HepG2 (cell line): ENCODE data around the gene LITAFD. TPM values are rescaled to one million over a fixed set of nuclear protein-coding genes. Genes with fewer than 3 reads are reported as not detected.

ENCODE experiments used
- CHD2 ChIP-seq: IDR thresholded peaks from 2 replicates; pipeline ENCODE4 v1.6.1; 2011; ENCODE audit warnings: low read depth, low read length, improper control_type of control experiment
- CSRNP2 ChIP-seq: sonication (generic); formaldehyde crosslinking; conservative IDR thresholded peaks from 2 replicates; pipeline ENCODE4 v1.8.0; 2022; ENCODE audit warnings: low read depth, missing genetic modification reagents
- DDIT3 ChIP-seq: sonication (generic); formaldehyde crosslinking; IDR thresholded peaks from 2 replicates; pipeline ENCODE4 v1.4.0; 2020; ENCODE audit warnings: mild to moderate bottlenecking, missing genetic modification reagents
- ELF1 ChIP-seq: sonication (generic); formaldehyde crosslinking; IDR thresholded peaks from 2 replicates; pipeline ENCODE4 v1.4.0; 2020; ENCODE audit warnings: missing genetic modification reagents
- MBD4 ChIP-seq: IDR thresholded peaks from 2 replicates; pipeline ENCODE4 v1.6.1; 2012; ENCODE audit warnings: low read length, inconsistent platforms, borderline replicate concordance
- MIER2 ChIP-seq: IDR thresholded peaks from 2 replicates; pipeline ENCODE4 v1.6.1; 2016; ENCODE audit warnings: missing biosample characterization, missing genetic modification reagents
- PCBP1 ChIP-seq: fragments of 200-400 bp; formaldehyde crosslinking; IDR thresholded peaks from 2 replicates; pipeline ENCODE4 v1.6.1; 2017; ENCODE audit warnings: mild to moderate bottlenecking, low read depth, low read length, borderline replicate concordance
- PRMT3 ChIP-seq: sonication (generic); formaldehyde crosslinking; IDR thresholded peaks from 2 replicates; pipeline ENCODE4 v1.8.1; 2022; ENCODE audit warnings: low read depth, mild to moderate bottlenecking, moderate library complexity, missing genetic modification reagents, borderline replicate concordance
- RFXANK ChIP-seq: IDR thresholded peaks from 2 replicates; pipeline ENCODE4 v1.6.1; 2016
- SP5 ChIP-seq: IDR thresholded peaks from 2 replicates; pipeline ENCODE4 v1.6.1; 2016; ENCODE audit warnings: low read depth, borderline replicate concordance
- TCF7L2 ChIP-seq: IDR thresholded peaks from 2 replicates; pipeline ENCODE4 v1.6.1; 2011; ENCODE audit warnings: mild to moderate bottlenecking, low read depth, low read length, moderate library complexity
- TOE1 ChIP-seq: sonication (generic); formaldehyde crosslinking; IDR thresholded peaks from 2 replicates; pipeline ENCODE4 v1.4.0; 2020; ENCODE audit warnings: mild to moderate bottlenecking, missing genetic modification reagents
- ZMYM4 ChIP-seq: sonication (generic); formaldehyde crosslinking; IDR thresholded peaks from 2 replicates; pipeline ENCODE4 v1.8.1; 2023; ENCODE audit warnings: mild to moderate bottlenecking, missing genetic modification reagents
- ZNF12 ChIP-seq: sonication (generic); formaldehyde crosslinking; IDR thresholded peaks from 2 replicates; pipeline ENCODE4 v1.5.0; 2020; ENCODE audit warnings: missing genetic modification reagents
- ZNF318 ChIP-seq: sonication (generic); formaldehyde crosslinking; IDR thresholded peaks from 2 replicates; pipeline ENCODE4 v1.4.0; 2020; ENCODE audit warnings: mild to moderate bottlenecking, missing genetic modification reagents
- ZNF329 ChIP-seq: sonication (generic); formaldehyde crosslinking; IDR thresholded peaks from 2 replicates; pipeline ENCODE4 v1.9.0; 2021; ENCODE audit warnings: low read depth, mild to moderate bottlenecking, missing genetic modification reagents
- ZSCAN20 ChIP-seq: sonication (generic); formaldehyde crosslinking; IDR thresholded peaks from 2 replicates; pipeline ENCODE4 v1.4.0; 2020; ENCODE audit warnings: missing genetic modification reagents, mild to moderate bottlenecking, borderline replicate concordance
- polyA plus RNA-seq, 8 experiments: library from polyadenylated mRNA; depleted of rRNA in 3 of 8; stranded (reverse) in 7 of 8; unstranded in 1 of 8; fragments of >200 nt; fragmentation: Illumina TruSeq in 4 of 8; extraction: Trizol in 4 of 8; gene quantifications; 2 replicates each; pipeline versions ENCODE4 v1.2.1 to v1.2.3, GENCODE V29; 2011 to 2016; ENCODE audit warnings: low read depth in 4 of 8, missing spikeins in 1 of 8, mixed read lengths in 1 of 8; ENCODE audit not compliant: insufficient read depth in 1 of 8
- total RNA-seq, 5 experiments: library from RNA; depleted of rRNA; stranded (reverse); fragments of >200 nt; fragmentation: Illumina TruSeq; extraction: Trizol; gene quantifications; 2 replicates each; pipeline ENCODE4 v1.2.3, GENCODE V29; 2016; ENCODE audit warnings: low read depth in 1 of 5
- TF ChIP-seq, protein P1 (sequence below): IDR thresholded peaks from 2 replicates; pipeline ENCODE4 v1.6.1; 2016; ENCODE audit warnings: low read depth

Gene LITAFD
- total and polyA plus RNA-seq, 2 of the 13 experiments (the other 11 are each of a cell fraction or from before 2014, with no cell fraction given) = not detected

DNA sequence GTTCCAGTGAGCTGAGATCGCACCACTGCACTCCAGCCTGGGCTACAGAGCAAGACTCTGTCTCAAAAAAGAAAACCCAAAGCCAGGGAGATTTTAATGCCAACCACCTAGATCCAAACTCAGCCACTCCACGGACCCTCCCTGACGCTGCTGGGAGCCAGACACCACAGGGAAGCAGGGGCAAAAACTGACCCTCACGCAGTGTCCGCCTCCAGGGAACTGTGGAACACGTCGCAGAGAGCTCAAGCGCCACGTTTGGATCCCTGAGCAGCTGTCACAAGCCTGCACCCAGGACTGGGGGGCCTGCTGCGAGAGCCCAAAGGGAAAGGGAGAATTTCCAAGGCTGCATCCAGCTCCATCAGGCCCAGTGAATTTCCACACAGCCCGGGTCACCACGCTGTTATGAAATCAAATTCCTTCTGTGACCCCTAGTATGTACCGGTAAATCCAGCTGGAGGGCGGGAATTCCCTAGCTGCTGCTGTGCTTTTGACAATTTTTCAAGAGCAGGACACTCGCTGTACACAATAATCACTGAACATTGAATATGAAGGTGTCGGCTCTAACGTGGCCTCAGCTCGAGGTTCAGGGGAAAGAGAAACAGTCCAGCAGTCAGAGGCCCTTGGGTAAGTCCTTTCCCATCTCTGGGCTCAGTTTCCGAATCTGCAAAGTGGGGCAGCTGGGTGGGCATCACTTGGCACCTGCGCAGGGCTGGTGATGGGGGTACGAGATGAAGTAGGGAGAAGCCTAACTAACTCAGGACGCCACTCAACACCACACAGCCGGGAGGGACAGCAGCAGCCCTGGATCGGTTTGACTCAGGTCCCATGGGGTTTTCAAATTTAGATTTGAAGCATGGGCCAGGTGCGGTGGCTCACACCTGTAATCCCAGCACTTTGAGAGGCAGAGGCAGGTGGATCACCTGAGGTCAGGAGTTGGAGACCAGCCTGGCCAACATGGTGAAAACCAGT, 22.0 kb upstream of the LITAFD start (continued):
- TF ChIP-seq ZNF318 (no peak), CSRNP2 (CRISPR knock-in tag) (no peak), SP5 (peak; percentile 94), CHD2 (no peak), TCF7L2 (no peak), ZNF12 (CRISPR knock-in tag) (no peak; the same call in 1 of the 2 replicates), MIER2 (CRISPR knock-in tag) (peak; percentile 65; the same call in 1 of the 2 replicates), ZSCAN20 (CRISPR knock-in tag) (no peak), DDIT3 (CRISPR knock-in tag) (no peak), MBD4 (no peak), PCBP1 (no peak), PRMT3 (CRISPR knock-in tag) (no peak), TOE1 (peak; percentile 66; the same call in 1 of the 2 replicates), ZNF329 (CRISPR knock-in tag) (no peak), RFXANK (CRISPR knock-in tag) (no peak), ZMYM4 (CRISPR knock-in tag) (peak; percentile 60), ELF1 (CRISPR knock-in tag) (0 out of 2 replicates have a peak, but pooled peaks have one; percentile 37)
- TF ChIP-seq, protein P1, sequence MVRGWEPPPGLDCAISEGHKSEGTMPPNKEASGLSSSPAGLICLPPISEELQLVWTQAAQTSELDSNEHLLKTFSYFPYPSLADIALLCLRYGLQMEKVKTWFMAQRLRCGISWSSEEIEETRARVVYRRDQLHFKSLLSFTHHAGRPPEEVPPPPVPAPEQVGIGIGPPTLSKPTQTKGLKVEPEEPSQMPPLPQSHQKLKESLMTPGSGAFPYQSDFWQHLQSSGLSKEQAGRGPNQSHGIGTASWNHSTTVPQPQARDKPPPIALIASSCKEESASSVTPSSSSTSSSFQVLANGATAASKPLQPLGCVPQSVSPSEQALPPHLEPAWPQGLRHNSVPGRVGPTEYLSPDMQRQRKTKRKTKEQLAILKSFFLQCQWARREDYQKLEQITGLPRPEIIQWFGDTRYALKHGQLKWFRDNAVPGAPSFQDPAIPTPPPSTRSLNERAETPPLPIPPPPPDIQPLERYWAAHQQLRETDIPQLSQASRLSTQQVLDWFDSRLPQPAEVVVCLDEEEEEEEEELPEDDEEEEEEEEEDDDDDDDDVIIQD (CRISPR knock-in tag) = 0 out of 2 replicates have a peak, but pooled peaks have one; percentile 42
